GM12872 (cell line): ENCODE results near the gene UBE3B.

Source experiments
- TF ChIP-seq, protein P1 (sequence below): IDR thresholded peaks from 3 replicates; pipeline ENCODE4 v1.5.1; 2011; ENCODE audit warnings: low read depth, mild to moderate bottlenecking, low read length, moderate library complexity; ENCODE audit not compliant: insufficient read depth

UBE3B gene

DNA sequence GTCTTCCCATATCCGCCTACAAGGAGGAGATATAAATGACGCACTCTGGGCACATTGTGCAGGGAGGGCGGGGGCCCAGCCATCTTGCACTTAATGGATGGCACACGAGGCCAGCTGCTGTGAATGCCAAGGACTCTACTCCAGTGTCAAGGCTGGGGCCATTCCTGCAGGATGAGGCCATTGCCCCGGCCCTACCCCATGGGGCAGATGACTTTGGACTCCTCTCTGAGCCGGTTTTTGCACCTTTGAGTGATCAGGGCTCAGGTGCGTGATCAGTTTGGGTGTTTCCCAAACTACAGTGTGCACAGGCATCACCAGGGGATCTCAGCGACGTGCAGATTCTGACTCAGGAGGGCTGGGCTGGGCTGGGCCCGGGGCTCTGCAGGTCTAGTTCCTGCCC is 79.8 kb downstream of the UBE3B start:
- TF ChIP-seq, protein P1, sequence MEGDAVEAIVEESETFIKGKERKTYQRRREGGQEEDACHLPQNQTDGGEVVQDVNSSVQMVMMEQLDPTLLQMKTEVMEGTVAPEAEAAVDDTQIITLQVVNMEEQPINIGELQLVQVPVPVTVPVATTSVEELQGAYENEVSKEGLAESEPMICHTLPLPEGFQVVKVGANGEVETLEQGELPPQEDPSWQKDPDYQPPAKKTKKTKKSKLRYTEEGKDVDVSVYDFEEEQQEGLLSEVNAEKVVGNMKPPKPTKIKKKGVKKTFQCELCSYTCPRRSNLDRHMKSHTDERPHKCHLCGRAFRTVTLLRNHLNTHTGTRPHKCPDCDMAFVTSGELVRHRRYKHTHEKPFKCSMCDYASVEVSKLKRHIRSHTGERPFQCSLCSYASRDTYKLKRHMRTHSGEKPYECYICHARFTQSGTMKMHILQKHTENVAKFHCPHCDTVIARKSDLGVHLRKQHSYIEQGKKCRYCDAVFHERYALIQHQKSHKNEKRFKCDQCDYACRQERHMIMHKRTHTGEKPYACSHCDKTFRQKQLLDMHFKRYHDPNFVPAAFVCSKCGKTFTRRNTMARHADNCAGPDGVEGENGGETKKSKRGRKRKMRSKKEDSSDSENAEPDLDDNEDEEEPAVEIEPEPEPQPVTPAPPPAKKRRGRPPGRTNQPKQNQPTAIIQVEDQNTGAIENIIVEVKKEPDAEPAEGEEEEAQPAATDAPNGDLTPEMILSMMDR: no peak

DNA sequence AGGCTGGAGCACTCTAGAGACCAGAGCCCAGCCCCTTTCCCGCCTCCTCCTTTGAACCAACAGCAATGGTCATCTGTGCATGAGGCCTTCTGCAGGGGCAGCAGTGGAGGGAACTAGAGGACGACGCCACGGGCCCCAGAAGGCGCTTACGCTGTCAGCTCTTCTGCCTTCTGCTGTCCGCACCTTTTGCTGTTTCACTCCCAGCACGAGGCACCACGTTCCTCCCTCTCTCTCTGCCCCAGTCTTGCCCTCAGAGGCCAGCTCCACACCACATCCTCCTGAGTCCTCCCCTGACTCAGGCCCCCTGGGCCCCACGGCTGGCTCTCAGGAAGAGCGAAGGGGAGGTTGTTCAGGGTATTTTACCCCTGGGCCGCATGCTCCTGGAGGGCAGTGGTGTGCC is 80.4 kb downstream of the UBE3B start:
- TF ChIP-seq, protein P1: no peak

DNA sequence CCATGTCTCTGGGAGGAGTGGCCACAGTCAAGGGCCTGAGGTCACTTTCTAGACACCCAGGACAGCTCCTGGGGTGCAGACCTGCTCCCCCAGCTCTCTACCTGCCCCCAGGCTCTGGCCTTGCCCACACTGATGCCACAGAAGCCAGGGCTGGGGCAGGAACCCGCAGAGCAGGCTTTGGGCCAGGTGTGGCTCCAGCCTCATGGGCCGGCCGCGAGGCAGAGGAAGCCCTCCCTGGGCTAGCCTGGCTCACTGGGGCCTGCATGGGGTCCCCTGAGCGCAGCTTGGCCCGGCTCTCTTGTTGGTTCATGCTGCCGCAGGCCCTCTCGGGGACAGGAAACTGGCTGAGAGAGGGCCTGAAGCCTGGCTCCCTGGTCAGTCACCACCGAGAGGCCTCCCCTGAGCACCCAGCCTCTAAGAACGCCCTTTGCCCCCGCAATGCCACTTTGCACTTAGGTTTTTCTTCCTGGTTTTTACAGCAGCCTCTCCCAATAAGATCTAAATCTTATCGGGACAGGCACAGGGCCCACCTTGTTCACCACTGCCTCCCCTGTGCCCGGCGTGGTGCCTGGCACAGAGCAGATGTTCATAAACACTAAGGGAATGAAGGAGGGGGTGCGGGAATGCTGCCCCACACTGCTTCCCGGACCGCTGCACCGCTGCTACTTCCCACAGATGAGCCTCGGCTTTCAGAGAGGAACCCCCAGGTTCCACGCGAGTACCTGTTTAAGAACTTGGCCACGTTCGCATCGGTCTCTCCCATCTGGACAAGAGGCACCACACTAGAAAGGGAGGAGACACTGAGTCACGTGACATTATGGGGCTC is 81.2 kb downstream of the UBE3B start:
- TF ChIP-seq, protein P1: no peak

DNA sequence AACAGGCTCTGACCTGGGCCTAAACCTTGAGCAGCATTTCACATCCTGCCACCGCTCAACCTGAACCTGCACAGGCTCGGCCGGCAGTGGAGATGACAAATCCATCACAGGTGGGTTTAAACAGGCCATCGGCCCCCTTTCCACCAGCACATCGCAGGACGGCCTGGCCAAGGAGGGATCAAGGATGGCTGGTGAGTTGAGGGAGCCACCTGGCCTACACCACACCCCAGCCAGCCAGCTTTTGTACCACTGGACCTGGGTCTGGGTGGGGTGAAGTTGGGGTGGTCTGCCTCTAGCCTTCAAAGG is 81.7 kb downstream of the UBE3B start:
- TF ChIP-seq, protein P1: no peak

DNA sequence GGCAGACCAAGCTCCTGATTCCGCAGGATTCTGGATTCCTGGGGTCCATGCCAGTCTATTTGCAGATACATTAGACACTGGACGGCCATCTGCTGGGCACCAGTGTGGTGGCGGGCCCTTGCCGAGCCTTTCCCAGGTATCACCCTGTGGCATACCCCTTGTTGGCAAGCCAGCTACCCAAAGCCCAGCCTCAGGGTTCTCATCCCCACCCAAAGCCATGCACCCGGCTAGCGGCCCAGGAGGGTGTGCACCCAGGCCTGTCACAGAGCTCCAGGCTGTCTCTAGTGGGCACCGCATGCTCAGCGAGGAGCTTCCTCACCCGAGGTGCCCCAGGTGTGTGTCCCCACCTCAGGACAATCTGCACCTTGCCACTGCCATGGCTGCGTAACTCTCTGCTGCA is 82.2 kb downstream of the UBE3B start:
- TF ChIP-seq, protein P1: no peak

DNA sequence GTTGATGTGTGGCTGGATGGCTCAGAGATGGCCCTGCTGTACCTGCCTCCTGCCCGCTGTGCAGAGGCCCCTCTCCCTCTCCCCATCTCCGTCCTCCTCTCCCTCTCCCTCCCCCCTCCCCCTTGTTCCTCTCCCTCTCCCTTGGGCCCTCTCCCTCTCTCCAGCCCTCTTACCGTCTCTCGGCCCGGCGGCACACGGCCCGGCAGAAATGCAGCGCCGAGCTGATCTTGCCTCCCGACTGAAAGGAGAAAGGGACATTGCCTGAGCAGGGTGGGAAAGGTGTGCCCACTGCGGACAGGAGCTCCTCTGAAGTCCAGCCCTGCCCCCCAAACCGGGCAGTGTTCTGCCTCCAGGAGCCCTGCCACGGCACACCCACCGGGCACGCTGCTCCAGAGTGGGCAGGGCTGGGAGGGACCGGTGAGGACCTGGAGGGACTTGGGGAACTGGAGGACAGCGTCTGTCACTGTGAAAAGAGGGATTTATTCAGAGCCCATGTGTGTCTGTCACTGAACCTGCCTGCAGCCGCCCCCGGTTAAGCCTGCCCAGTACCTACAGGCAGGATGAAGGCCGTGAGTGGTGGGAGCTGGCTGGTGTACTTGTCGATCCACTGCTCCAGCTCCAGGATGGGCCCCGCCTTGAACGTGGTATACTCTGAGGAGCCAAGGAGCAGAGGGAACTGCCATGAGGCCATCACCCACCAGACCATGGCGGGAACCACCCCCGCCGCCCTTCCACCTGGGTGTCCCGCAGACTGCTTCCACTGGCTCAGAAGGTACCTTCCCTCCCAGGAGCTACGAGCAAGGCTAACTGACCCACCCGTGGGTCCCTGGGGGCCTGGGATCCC is 83.7 kb downstream of the UBE3B start:
- TF ChIP-seq, protein P1: no peak

DNA sequence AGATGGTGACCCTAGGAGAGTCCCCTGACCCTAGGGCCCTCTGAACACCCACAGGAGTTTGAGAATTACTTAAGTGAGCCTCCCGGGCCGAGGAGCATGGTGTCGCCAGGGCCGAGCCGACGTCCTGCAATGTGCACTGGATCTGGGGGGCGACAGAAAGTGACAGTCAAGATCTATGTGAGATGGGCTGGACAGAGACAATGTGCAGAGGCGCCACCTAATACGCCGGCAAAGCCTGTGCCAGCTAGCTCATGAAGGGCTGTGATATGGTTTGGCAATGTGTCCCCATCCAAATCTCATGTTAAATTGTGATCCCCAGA is 84.2 kb downstream of the UBE3B start:
- TF ChIP-seq, protein P1: no peak
